SK-N-SH (cell line): ENCODE results near the gene NISCH. TPM values are rescaled to one million over a fixed set of nuclear protein-coding genes. Genes with fewer than 3 reads are reported as not detected.
A peak's percentile ranks its signal among the peaks of the same experiment; 100 is the strongest.

Experiments used
- CTCF ChIA-PET: fragments of 300-600, 350-600 bp; formaldehyde crosslinking; extraction: SDS; loops from one replicate; lab custom pipeline; 2021; lab: Yijun Ruan, JAX
- POLR2A ChIA-PET: fragments of 350-600 bp; sonication (Branson Sonifier 250); formaldehyde crosslinking; extraction: SDS; loops from one replicate; lab custom pipeline; 2020; ENCODE audit warnings: antibody characterized with exemption, inconsistent platforms; lab: Yijun Ruan, JAX
- DNase-seq: peaks from one replicate; pipeline ENCODE4 v3.0.0; 2012
- H2AFZ ChIP-seq: fragments of 200-600 bp; sonication (generic); 2 replicates; pipeline ENCODE4 v1.8.1; 2016; ENCODE audit warnings: antibody characterized with exemption, mild to moderate bottlenecking, low read depth
- H3F3A ChIP-seq: fragments of 200-600 bp; sonication (generic); replicated peaks from 2 replicates; pipeline ENCODE3; 2016; ENCODE audit warnings: antibody characterized with exemption, mild to moderate bottlenecking; ENCODE audit not compliant: insufficient read depth
- H3K27ac ChIP-seq, 2 experiments: fragments of 200-500 bp in 1 of 2; fragments of 200-600 bp in 1 of 2; sonication (Bioruptor generic) in 1 of 2; sonication (generic), shearing (Covaris generic) in 1 of 2; 2 replicates each; pipeline versions ENCODE4 v1.5.1 to v1.6.1; 2014 to 2016; ENCODE audit warnings: low read depth in 2 of 2, inconsistent platforms in 1 of 2, low read length in 1 of 2, mild to moderate bottlenecking in 1 of 2, mixed read lengths in 1 of 2
- H3K27me3 ChIP-seq: fragments of 200-600 bp; sonication (generic), shearing (Covaris generic); 2 replicates; pipeline ENCODE4 v1.6.1; 2016; ENCODE audit warnings: mixed run types; ENCODE audit not compliant: insufficient read depth
- H3K36me3 ChIP-seq, 2 experiments: fragments of 200-500 bp in 1 of 2; fragments of 200-600 bp in 1 of 2; sonication (Bioruptor generic) in 1 of 2; sonication (generic) in 1 of 2; replicated peaks in 1 of 2; 2 replicates each; pipeline versions ENCODE3 to v1.5.1; 2014 to 2016; ENCODE audit warnings: low read length in 1 of 2, mild to moderate bottlenecking in 1 of 2; ENCODE audit not compliant: insufficient read depth in 2 of 2, control insufficient read depth in 1 of 2
- H3K4me1 ChIP-seq, 2 experiments: fragments of 200-500 bp in 1 of 2; fragments of 200-600 bp in 1 of 2; sonication (Bioruptor generic) in 1 of 2; sonication (generic), shearing (Covaris generic) in 1 of 2; 2 replicates each; pipeline versions ENCODE4 v1.5.1 to v1.6.1; 2014 to 2016; ENCODE audit warnings: low read depth in 1 of 2, low read length in 1 of 2, mixed run types in 1 of 2; ENCODE audit not compliant: insufficient read depth in 2 of 2, control insufficient read depth in 1 of 2
- H3K4me2 ChIP-seq: fragments of 200-600 bp; sonication (generic), shearing (Covaris generic); 2 replicates; pipeline ENCODE4 v1.6.1; 2017; ENCODE audit warnings: mixed run types
- H3K4me3 ChIP-seq, 2 experiments: fragments of 200-500 bp in 1 of 2; fragments of 200-600 bp in 1 of 2; sonication (Bioruptor generic) in 1 of 2; sonication (generic), shearing (Covaris generic) in 1 of 2; 2 replicates each; pipeline versions ENCODE4 v1.5.1 to v1.8.1; 2014 to 2016; ENCODE audit warnings: low read depth in 2 of 2, inconsistent platforms in 1 of 2, low read length in 1 of 2, mild to moderate bottlenecking in 1 of 2, mixed read lengths in 1 of 2, moderate library complexity in 1 of 2
- H3K79me2 ChIP-seq: fragments of 200-600 bp; sonication (generic); 2 replicates; pipeline ENCODE4 v1.8.1; 2017; ENCODE audit warnings: mild to moderate bottlenecking; ENCODE audit not compliant: insufficient read depth
- H3K9ac ChIP-seq: fragments of 200-600 bp; sonication (generic); 2 replicates; pipeline ENCODE4 v1.6.1; 2017; ENCODE audit warnings: mixed run types
- H3K9me2 ChIP-seq: fragments of 200-600 bp; sonication (generic); 2 replicates; pipeline ENCODE4 v1.6.1; 2017; ENCODE audit warnings: mixed run types
- H3K9me3 ChIP-seq: fragments of 200-600 bp; sonication (generic); 2 replicates; pipeline ENCODE4 v1.6.1; 2017; ENCODE audit warnings: mixed run types, mild to moderate bottlenecking, moderate library complexity
- H4K20me1 ChIP-seq: fragments of 200-600 bp; sonication (generic); 2 replicates; pipeline ENCODE4 v1.6.1; 2017; ENCODE audit warnings: mild to moderate bottlenecking, mixed run types; ENCODE audit not compliant: insufficient read depth
- ELF1 ChIP-seq: IDR thresholded peaks from 2 replicates; pipeline ENCODE4 v1.4.0; 2012
- IRF3 ChIP-seq: fragments of 150-350 bp; IDR thresholded peaks from 2 replicates; pipeline ENCODE4 v1.6.1; 2016; ENCODE audit warnings: mild to moderate bottlenecking, low read depth, low read length
- JUND ChIP-seq: IDR thresholded peaks from 2 replicates; pipeline ENCODE4 v1.4.0; 2012
- MEF2A ChIP-seq: IDR thresholded peaks from 2 replicates; pipeline ENCODE4 v1.4.0; 2012; ENCODE audit warnings: low read depth, borderline replicate concordance
- NRF1 ChIP-seq: IDR thresholded peaks from 2 replicates; pipeline ENCODE4 v1.6.1; 2012; ENCODE audit warnings: low read depth, mild to moderate bottlenecking, low read length
- RCOR1 ChIP-seq: fragments of 150-350 bp; IDR thresholded peaks from 2 replicates; pipeline ENCODE4 v1.6.1; 2017; ENCODE audit warnings: antibody characterized with exemption, low read length
- TAF1 ChIP-seq: IDR thresholded peaks from 2 replicates; pipeline ENCODE4 v1.6.1; 2012; ENCODE audit warnings: low read depth, mild to moderate bottlenecking, low read length, moderate library complexity, borderline replicate concordance
- TEAD4 ChIP-seq: IDR thresholded peaks from 2 replicates; pipeline ENCODE4 v1.4.0; 2012; ENCODE audit warnings: mild to moderate bottlenecking, borderline replicate concordance; ENCODE audit not compliant: insufficient read depth
- USF1 ChIP-seq: IDR thresholded peaks from 2 replicates; pipeline ENCODE4 v1.4.0; 2012; ENCODE audit warnings: low read depth, borderline replicate concordance
- YY1 ChIP-seq: IDR thresholded peaks from 2 replicates; pipeline ENCODE4 v1.4.0; 2012; ENCODE audit warnings: low read depth, mild to moderate bottlenecking
- WGBS: methylation state at CpG from one replicate; pipeline ENCODE4 v1.1.6; 2017; ENCODE audit warnings: low lambda C conversion rate; 5-methylcytosine and 5-hydroxymethylcytosine counted together
- polyA plus RNA-seq, 3 experiments: library from polyadenylated mRNA; depleted of rRNA; stranded (reverse); fragments of >200 nt; gene quantifications; 2 replicates each; pipeline ENCODE4 v1.2.3, GENCODE V29; 2012

Gene NISCH
- polyA plus RNA-seq, 1 of the 3 experiments (the other 2 are of a cell fraction): 77.5 TPM

GRCh38 chr3:52432225-52432624, 23.2 kb upstream of the NISCH start (continued):
- TF ChIP-seq USF1 (no peak), MEF2A (no peak), TEAD4 (no peak), NRF1 (no peak)

GRCh38 chr3:52432691-52433141, 22.7 kb upstream of the NISCH start:
- CTCF ChIA-PET: interaction anchor here (0.6 to 28.4 kb wide), 3 partner anchors 16 to 1118 kb away, joined by 3 to 578 read pairs (median 16); partner anchors contain the start of genes NISCH, SEMA3G and TNNC1
- Histone ChIP-seq H3K9me2 (no peaks in the 10 kb centered on the region), H3K36me3 (no peaks in the 10 kb centered on the region), H3K4me1 (peaks cover 0 to 7% of the 10 kb centered on the region in 2 experiments; a peak in 1 of 4 replicates), H3K4me3 (no peak overlapping the region), H3K27ac (no peak overlapping the region), H3K27me3 (no peaks in the 10 kb centered on the region), H3K9me3 (no peaks in the 10 kb centered on the region), H3K4me2 (no peak overlapping the region), H3K9ac (no peak overlapping the region), H2AFZ (no peak overlapping the region), H4K20me1 (no peaks in the 10 kb centered on the region), H3F3A (no peaks in the 10 kb centered on the region), H3K79me2 (no peaks in the 10 kb centered on the region)
- DNase-seq: no peak
- TF ChIP-seq IRF3: no peak
- no peak for TF ChIP-seq JUND
- TF ChIP-seq TEAD4: no peak
- no peak for TF ChIP-seq ELF1
- TF ChIP-seq RCOR1: no peak
- TF ChIP-seq TAF1: no peak
- no peak for TF ChIP-seq NRF1
- no peak for TF ChIP-seq YY1
- POLR2A ChIA-PET: no interaction called here
- 83% methylated on average over 3 of the region's 4 CpGs for WGBS

- ChIA-PET CTCF (interaction anchor here (0.6 to 28.4 kb wide), 3 partner anchors 15 to 1117 kb away, joined by 3 to 578 read pairs (median 16); partner anchors contain the start of genes NISCH, SEMA3G and TNNC1), POLR2A (no interaction called here)
- peak; percentile 18 for DNase-seq
- Histone ChIP-seq H3K4me1 (peaks cover 0 to 7% of the 10 kb centered on the region in 2 experiments; a peak in 1 of 4 replicates), H3K27me3 (no peaks in the 10 kb centered on the region), H3K4me3 (no peak overlapping the region), H3K27ac (no peak overlapping the region), H3K36me3 (no peaks in the 10 kb centered on the region), H3K4me2 (no peak overlapping the region), H3K9me2 (no peaks in the 10 kb centered on the region), H3K9me3 (no peaks in the 10 kb centered on the region), H3F3A (no peaks in the 10 kb centered on the region), H3K79me2 (no peaks in the 10 kb centered on the region), H3K9ac (no peak overlapping the region), H4K20me1 (no peaks in the 10 kb centered on the region), H2AFZ (no peak overlapping the region)
- 78% methylated on average over 10 of the region's 10 CpGs for WGBS
- TF ChIP-seq RCOR1: no peak
Measured at GRCh38 chr3:52433328-52433995, 21.9 kb upstream of the NISCH start.
